T-cell (primary cell): ENCODE results near the gene FAM9C. TPM values are rescaled to one million over a fixed set of nuclear protein-coding genes. Genes with fewer than 3 reads are reported as not detected.
"Not testable (repeated sequence)": the region's sequence is repeated elsewhere in the genome, so short reads cannot be mapped to it uniquely, and the experiment has no call there.

Source experiments
- ATAC-seq, 4 experiments: fragments of 200-7000 bp in 3 of 4; fragments of 150-1000 bp in 1 of 4; cut with Tn5 transposase; replicated peaks in 1 of 4; 1 replicate in 3 of 4; 2 replicates in 1 of 4; pipeline ENCODE4 v1.10.0; 2021; ENCODE audit warnings: moderate library complexity in 3 of 4, mild to moderate bottlenecking in 2 of 4, moderate number of reproducible peaks in 1 of 4
- CTCF ChIA-PET, 2 donors: fragments of 300-600 bp; sonication (Branson Sonifier 250); formaldehyde crosslinking; loops; one replicate each; lab custom pipeline; 2022; ENCODE audit warnings: antibody characterized with exemption in 2 of 2; lab: Charles Lee
- POLR2A ChIA-PET, 2 donors: fragments of 300-600 bp; sonication (Branson Sonifier 250); formaldehyde crosslinking; loops; one replicate each; lab custom pipeline; 2022; ENCODE audit warnings: antibody characterized with exemption in 2 of 2; lab: Charles Lee
- DNase-seq, 35 experiments: peaks; one replicate each; pipeline versions ENCODE4 v3.0.0 to v3.0.0-alpha.2; 2013 to 2023
- H3K27ac ChIP-seq: one replicate; pipeline ENCODE4 v1.5.1; 2013; ENCODE audit warnings: low read length
- H3K27me3 ChIP-seq, 2 experiments: replicated peaks in 1 of 2; 1 replicate in 1 of 2; 2 replicates in 1 of 2; pipeline versions ENCODE4 v1.6.1 to v1.7.0; 2013; ENCODE audit warnings: low read length in 1 of 2, mixed read lengths in 1 of 2; ENCODE audit not compliant: control insufficient read depth in 2 of 2, insufficient read depth in 2 of 2; ENCODE audit errors: extremely low read depth in 1 of 2
- H3K36me3 ChIP-seq, 2 donors: 1 replicate in 1 of 2; 2 replicates in 1 of 2; pipeline versions ENCODE4 v1.6.1 to v1.7.0; 2013; ENCODE audit warnings: low read length in 1 of 2; ENCODE audit not compliant: control insufficient read depth in 2 of 2, insufficient read depth in 1 of 2; ENCODE audit errors: extremely low read depth in 1 of 2
- H3K4me1 ChIP-seq, 2 experiments: 1 replicate in 1 of 2; 2 replicates in 1 of 2; pipeline versions ENCODE4 v1.6.1 to v1.7.0; 2013; ENCODE audit warnings: low read length in 2 of 2, mixed read lengths in 1 of 2; ENCODE audit not compliant: insufficient read depth in 2 of 2, control insufficient read depth in 1 of 2; ENCODE audit errors: extremely low read depth in 1 of 2
- H3K4me3 ChIP-seq, 2 donors: 1 replicate in 1 of 2; 2 replicates in 1 of 2; pipeline versions ENCODE4 v1.5.1 to v1.7.0; 2013; ENCODE audit warnings: mild to moderate bottlenecking in 2 of 2, low read length in 1 of 2, moderate library complexity in 1 of 2; ENCODE audit not compliant: control insufficient read depth in 1 of 2; ENCODE audit errors: extremely low read depth in 1 of 2
- H3K9me3 ChIP-seq: 2 replicates; pipeline ENCODE4 v1.7.0; 2013
- H3K27ac Mint-ChIP-seq, 2 donors: one replicate each; pipeline ENCODE4 v1.8.0; 2020 to 2021; ENCODE audit warnings: mild to moderate bottlenecking in 2 of 2, mixed read lengths in 2 of 2
- H3K27me3 Mint-ChIP-seq, 2 donors: one replicate each; pipeline ENCODE4 v1.8.0; 2021 to 2022; ENCODE audit warnings: mixed read lengths in 2 of 2
- H3K36me3 Mint-ChIP-seq: one replicate; pipeline ENCODE4 v1.8.0; 2021; ENCODE audit warnings: mixed read lengths
- H3K4me1 Mint-ChIP-seq, 3 donors: one replicate each; pipeline ENCODE4 v1.8.0; 2020 to 2022; ENCODE audit warnings: mixed read lengths in 3 of 3, mild to moderate bottlenecking in 1 of 3
- H3K4me3 Mint-ChIP-seq, 3 donors: one replicate each; pipeline ENCODE4 v1.8.0; 2020 to 2022; ENCODE audit warnings: mild to moderate bottlenecking in 3 of 3, mixed read lengths in 3 of 3, moderate library complexity in 3 of 3
- H3K9me3 Mint-ChIP-seq, 3 donors: one replicate each; pipeline ENCODE4 v1.8.0; 2020 to 2022; ENCODE audit warnings: mixed read lengths in 3 of 3
- WGBS: methylation state at CpG from one replicate; pipeline ENCODE4 v1.1.5; 2013; ENCODE audit warnings: missing lambda C conversion rate; ENCODE audit not compliant: insufficient coverage; 5-methylcytosine and 5-hydroxymethylcytosine counted together
- total RNA-seq, 35 experiments: library from RNA in 6 of 35; stranded (reverse) in 6 of 35; fragments of 120-200 nt in 1 of 35; gene quantifications; one replicate each; pipeline versions ENCODE4 v1.2.1 to v1.2.4 and lab custom pipeline; 2013 to 2026

FAM9C gene
- total RNA-seq, 5 donors from 2014 or later (not counting 1 experiment from before 2014, with no cell fraction given): not detected

DNA sequence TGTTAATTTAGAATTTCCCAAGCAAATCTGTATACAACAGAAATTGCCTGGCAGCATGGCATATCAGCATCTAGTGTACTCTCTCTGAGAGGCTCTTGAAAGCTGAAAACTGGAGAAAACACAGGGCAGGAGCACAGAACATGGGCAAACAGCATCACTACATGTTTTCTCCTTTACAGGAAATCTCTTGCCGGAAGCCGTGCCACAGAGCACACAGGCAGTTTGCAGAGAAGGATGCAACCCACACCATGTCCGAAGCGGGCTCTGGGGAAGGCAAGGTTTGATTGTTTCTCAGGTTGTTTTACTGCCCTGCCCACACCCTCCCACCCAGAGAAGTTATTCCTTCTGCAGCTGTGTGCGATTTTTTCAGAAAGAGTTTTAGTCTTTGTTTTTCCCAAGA is 41.1 kb upstream of the FAM9C start:
- no peaks in the 10 kb centered on the region for H3K36me3 ChIP-seq
- no CpG with 5 or more reads among the region's 5 CpGs for WGBS
- Mint-ChIP-seq H3K27ac (peak overlapping the region; percentile 89 to 99), H3K36me3 (no peaks in the 10 kb centered on the region), H3K9me3 (no peaks in the 10 kb centered on the region), H3K4me1 (peaks cover 94 to 95% (median 94%) of the 10 kb centered on the region in 3 donors), H3K4me3 (peak overlapping the region; percentile 77 to 85 (median 80)), H3K27me3 (peaks cover 0 to 5% of the 10 kb centered on the region in 2 donors)
- H3K27ac ChIP-seq: peak overlapping the region; percentile 100
- ChIA-PET POLR2A (interaction anchor here (0.6 to 4.9 kb wide), 3 partner anchors 9 to 108 kb away, joined by 3 to 29 read pairs (median 3); no protein-coding TSS in a partner anchor), CTCF (interaction anchor here (0.6 to 1.7 kb wide), 7 partner anchors 32 to 139 kb away, joined by 3 to 7 read pairs (median 3); no protein-coding TSS in a partner anchor)
- H3K27me3 ChIP-seq: no peaks in the 10 kb centered on the region
- peak in 32 of 35 experiments; percentile 35 to 76 (median 52) for DNase-seq
- H3K4me1 ChIP-seq: peaks cover 47 to 74% of the 10 kb centered on the region in 2 experiments
- no peaks in the 10 kb centered on the region for H3K9me3 ChIP-seq
- ATAC-seq: peak in 3 of 4 experiments; percentile 56 to 59 (median 59)
- peak overlapping the region; percentile 25 to 45 for H3K4me3 ChIP-seq

DNA sequence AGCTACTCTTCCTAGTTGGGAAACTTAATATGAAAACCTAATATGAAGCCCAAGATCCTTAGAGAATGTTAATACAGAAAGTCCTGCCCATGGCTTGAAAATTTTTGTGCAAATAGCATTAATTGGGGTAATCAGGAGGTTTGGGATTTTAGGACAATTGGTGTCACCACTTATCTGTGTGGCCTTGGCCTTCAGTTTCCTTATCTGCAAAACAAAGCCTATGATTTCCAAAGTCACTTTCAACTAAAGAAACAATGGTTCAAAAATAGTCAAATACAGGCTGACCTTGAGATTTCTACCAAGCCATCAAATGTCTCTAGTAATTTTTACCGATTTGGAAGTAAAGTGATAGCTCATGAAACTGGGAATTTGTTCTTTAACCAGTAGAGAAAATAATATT is 40.2 kb upstream of the FAM9C start:
- Mint-ChIP-seq H3K9me3 (no peaks in the 10 kb centered on the region), H3K27ac (peak overlapping the region; percentile 97 to 99), H3K27me3 (peaks cover 0 to 12% of the 10 kb centered on the region in 2 donors), H3K4me3 (peak overlapping the region in 1 of 3 donors; percentile 34), H3K4me1 (peaks cover 93 to 97% (median 95%) of the 10 kb centered on the region in 3 donors), H3K36me3 (no peaks in the 10 kb centered on the region)
- Histone ChIP-seq H3K36me3 (no peaks in the 10 kb centered on the region), H3K27me3 (no peaks in the 10 kb centered on the region), H3K9me3 (no peaks in the 10 kb centered on the region), H3K27ac (peak overlapping the region; percentile 100), H3K4me3 (no peak overlapping the region), H3K4me1 (peaks cover 46 to 73% of the 10 kb centered on the region in 2 experiments)
- DNase-seq (no peak), ATAC-seq (no peak)
- WGBS: no CpG with 5 or more reads among the region's 1 CpG
- ChIA-PET CTCF (interaction anchor here in 1 of 2 donors (0.9 to 1.2 kb wide), 4 partner anchors 68 to 138 kb away, joined by 3 to 6 read pairs (median 4); no protein-coding TSS in a partner anchor), POLR2A (interaction anchor here in 1 of 2 donors (4.9 kb wide), 1 partner anchor 107 kb away, joined by 29 read pairs; no protein-coding TSS in a partner anchor)

DNA sequence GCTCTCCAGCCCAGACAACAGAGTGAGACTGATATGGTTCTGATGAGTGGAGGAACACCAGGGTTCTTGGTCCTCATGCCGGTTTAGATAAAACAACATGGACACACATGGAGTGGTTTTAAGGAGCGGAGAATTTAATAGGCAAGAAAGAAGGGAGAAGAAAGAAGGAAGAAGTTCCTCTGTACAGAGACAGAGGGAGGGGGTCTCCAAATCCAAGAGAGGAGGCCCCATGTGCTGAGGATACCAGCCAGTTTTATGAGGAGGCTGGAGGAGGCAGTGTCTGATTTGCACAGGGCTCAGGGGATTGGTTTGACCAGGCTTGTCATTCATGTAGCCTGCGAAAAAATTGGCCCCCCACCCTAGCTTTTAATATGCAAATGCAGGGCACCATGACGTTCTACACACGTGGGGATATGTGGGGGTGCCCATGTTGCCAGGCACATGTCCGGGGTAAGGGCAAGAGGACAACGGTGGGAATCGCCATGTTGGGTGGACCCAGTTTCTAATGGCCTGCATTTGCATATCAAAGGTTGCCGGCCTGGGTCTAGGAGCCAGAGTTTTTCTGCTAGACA is 39.4 kb upstream of the FAM9C start:
- Histone ChIP-seq H3K27ac (peak overlapping the region; percentile 100), H3K4me1 (peaks cover 43 to 75% of the 10 kb centered on the region in 2 experiments)
- H3K4me3 ChIP-seq, H3K9me3 Mint-ChIP-seq, H3K36me3 Mint-ChIP-seq, POLR2A ChIA-PET, H3K36me3 ChIP-seq, H3K27me3 ChIP-seq, ATAC-seq, DNase-seq, H3K9me3 ChIP-seq: not testable (repeated sequence)
- peaks cover 94 to 95% (median 95%) of the 10 kb centered on the region in 3 donors for H3K4me1 Mint-ChIP-seq
- H3K27me3 Mint-ChIP-seq: peaks cover 0 to 12% of the 10 kb centered on the region in 2 donors
- CTCF ChIA-PET: interaction anchor here in 1 of 2 donors (0.9 to 1.1 kb wide), 2 partner anchors 69 to 105 kb away, joined by 3 to 6 read pairs; no protein-coding TSS in a partner anchor
- H3K4me3 Mint-ChIP-seq: peak overlapping the region in 2 of 3 donors; percentile 9 to 34
- 100% methylated on average over 1 of the region's 9 CpGs for WGBS
- peak overlapping the region; percentile 97 to 99 for H3K27ac Mint-ChIP-seq

DNA sequence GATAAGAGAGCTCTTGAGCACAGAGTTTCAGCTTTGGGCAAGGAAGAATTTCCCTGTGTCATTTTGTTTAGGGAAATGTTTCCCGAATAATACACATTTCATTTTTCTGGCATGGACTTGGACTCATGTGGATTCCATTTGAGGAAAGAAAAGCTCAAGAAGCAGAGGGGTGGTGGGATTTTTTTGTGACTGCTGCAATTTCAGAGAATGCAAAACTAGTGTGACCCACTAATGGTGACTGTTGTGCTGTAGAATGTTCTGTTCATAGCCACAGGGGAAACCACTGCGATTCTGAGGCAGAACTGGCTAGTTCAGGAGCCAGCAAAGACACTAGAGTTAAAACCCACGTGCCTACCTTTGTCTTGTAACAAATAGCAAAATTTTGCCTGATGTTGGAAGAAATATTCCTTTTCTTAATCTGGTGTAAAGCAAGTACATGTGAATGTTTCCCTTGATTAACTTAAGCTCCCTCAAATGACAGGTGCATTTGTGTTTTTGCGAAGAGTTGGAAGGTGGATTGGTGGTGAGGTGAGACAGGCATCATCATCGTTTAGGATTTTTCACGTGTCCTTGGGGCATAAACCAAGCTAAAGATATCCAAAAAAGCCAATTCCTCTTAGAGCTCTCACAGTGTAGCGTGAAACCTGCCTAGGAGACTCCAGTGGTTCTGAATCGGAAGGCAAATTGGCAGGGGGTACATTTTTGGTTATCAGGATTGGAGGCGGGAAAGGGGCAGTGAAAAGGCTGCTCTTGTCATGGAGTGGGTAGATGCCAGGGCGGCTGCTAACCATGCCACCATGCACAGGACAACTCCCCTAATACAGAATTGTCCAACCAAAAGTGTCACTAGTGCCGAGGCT is 38.0 kb upstream of the FAM9C start:
- peaks cover 93 to 95% (median 94%) of the 10 kb centered on the region in 3 donors for H3K4me1 Mint-ChIP-seq
- CTCF ChIA-PET: interaction anchor here (0.6 to 2.0 kb wide), 13 partner anchors 8 to 136 kb away, joined by 3 to 12 read pairs (median 5); no protein-coding TSS in a partner anchor
- no CpG with 5 or more reads among the region's 11 CpGs for WGBS
- H3K36me3 ChIP-seq: no peaks in the 10 kb centered on the region
- POLR2A ChIA-PET: interaction anchor here (0.5 to 1.6 kb wide), 15 partner anchors 8 to 145 kb away, joined by 3 to 9 read pairs (median 4); no protein-coding TSS in a partner anchor
- H3K4me3 Mint-ChIP-seq: peak overlapping the region in 2 of 3 donors; percentile 48 to 51
- peak overlapping the region; percentile 97 to 99 for H3K27ac Mint-ChIP-seq
- H3K4me1 ChIP-seq: peaks cover 33 to 70% of the 10 kb centered on the region in 2 experiments
- no peaks in the 10 kb centered on the region for H3K9me3 ChIP-seq
- peaks cover 0 to 17% of the 10 kb centered on the region in 2 donors for H3K27me3 Mint-ChIP-seq
- ATAC-seq (peak in 1 of 4 experiments; percentile 24), DNase-seq (peak in 7 of 35 experiments; percentile 18 to 55 (median 24))
- H3K36me3 Mint-ChIP-seq: no peaks in the 10 kb centered on the region
- H3K27me3 ChIP-seq: no peaks in the 10 kb centered on the region
- H3K9me3 Mint-ChIP-seq: no peaks in the 10 kb centered on the region
- H3K27ac ChIP-seq: peak overlapping the region; percentile 85
- no peak overlapping the region for H3K4me3 ChIP-seq

DNA sequence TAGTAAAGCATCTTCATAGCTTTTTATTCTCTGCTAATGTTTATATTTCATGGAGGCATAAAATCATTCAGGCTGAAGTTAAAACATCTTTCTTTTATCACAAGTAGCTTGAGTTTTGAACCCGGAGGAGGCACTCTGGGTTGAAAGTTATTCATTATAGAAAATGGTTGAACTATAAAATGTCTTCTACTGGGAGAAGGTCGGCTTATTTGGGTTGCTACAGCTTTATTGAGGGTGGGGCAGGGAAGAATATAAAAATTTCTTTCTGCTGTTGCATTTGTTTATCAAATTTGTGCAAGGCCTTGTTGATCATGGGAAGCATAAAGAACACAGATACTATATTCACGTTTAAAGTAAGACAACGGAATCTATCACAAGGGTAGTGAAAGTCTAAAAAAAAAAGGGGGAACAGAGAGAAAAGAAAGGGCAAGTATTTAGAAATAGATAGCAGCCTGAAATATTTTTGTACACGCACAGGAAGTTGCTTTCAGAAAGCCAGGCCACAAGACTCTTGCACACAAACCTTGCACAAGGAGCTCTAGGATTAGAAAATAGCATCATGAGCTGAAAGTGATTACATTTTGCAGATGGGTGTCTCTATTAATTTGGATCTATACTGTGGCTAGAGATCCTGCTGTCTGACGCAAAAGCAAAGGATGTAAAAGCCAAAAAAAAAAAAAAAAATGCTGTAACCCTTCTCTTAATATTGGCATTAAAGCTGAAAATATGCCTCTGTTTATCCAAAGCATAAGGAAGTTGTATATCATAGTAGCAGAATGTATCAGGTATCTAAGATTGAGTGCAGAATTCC is 37.2 kb upstream of the FAM9C start:
- peak in 3 of 4 experiments; percentile 14 to 62 (median 28) for ATAC-seq
- H3K4me1 ChIP-seq: peaks cover 29 to 70% of the 10 kb centered on the region in 2 experiments
- Mint-ChIP-seq H3K27me3 (peaks cover 0 to 17% of the 10 kb centered on the region in 2 donors), H3K36me3 (no peaks in the 10 kb centered on the region), H3K4me1 (peaks cover 91 to 92% (median 91%) of the 10 kb centered on the region in 3 donors), H3K4me3 (peak overlapping the region; percentile 28 to 48 (median 35)), H3K27ac (peak overlapping the region; percentile 97 to 99), H3K9me3 (no peaks in the 10 kb centered on the region)
- no CpG with 5 or more reads among the region's 6 CpGs for WGBS
- H3K27ac ChIP-seq: peak overlapping the region; percentile 85
- no peaks in the 10 kb centered on the region for H3K36me3 ChIP-seq
- ChIA-PET POLR2A (interaction anchor here (0.5 to 1.6 kb wide), 20 partner anchors 8 to 144 kb away, joined by 3 to 10 read pairs (median 4); no protein-coding TSS in a partner anchor), CTCF (interaction anchor here (0.6 to 2.0 kb wide), 15 partner anchors 9 to 135 kb away, joined by 3 to 12 read pairs (median 5); no protein-coding TSS in a partner anchor)
- no peaks in the 10 kb centered on the region for H3K27me3 ChIP-seq
- H3K9me3 ChIP-seq: no peaks in the 10 kb centered on the region
- peak in 4 of 35 experiments; percentile 17 to 58 (median 44) for DNase-seq
- no peak overlapping the region for H3K4me3 ChIP-seq
